Erythroblast (primary cell): ENCODE measurements around the gene CFAP99.
A peak's percentile ranks its signal among the peaks of the same experiment; 100 is the strongest.
"Not testable (repeated sequence)": the region's sequence is repeated elsewhere in the genome, so short reads cannot be mapped to it uniquely, and the experiment has no call there.

Source experiments
- DNase-seq, 2 experiments: peaks; one replicate each; lab custom pipeline; 2025; lab: John Stamatoyannopoulos, UW
- GATA1 ChIP-seq: IDR thresholded peaks from 2 replicates; pipeline ENCODE4 v1.6.1; 2011; ENCODE audit warnings: low read depth, mild to moderate bottlenecking, control low read depth, low read length, moderate library complexity
- POLR2A ChIP-seq: IDR thresholded peaks from 2 replicates; pipeline ENCODE4 v1.6.1; 2011; ENCODE audit warnings: mild to moderate bottlenecking, low read length

Gene CFAP99

DNA sequence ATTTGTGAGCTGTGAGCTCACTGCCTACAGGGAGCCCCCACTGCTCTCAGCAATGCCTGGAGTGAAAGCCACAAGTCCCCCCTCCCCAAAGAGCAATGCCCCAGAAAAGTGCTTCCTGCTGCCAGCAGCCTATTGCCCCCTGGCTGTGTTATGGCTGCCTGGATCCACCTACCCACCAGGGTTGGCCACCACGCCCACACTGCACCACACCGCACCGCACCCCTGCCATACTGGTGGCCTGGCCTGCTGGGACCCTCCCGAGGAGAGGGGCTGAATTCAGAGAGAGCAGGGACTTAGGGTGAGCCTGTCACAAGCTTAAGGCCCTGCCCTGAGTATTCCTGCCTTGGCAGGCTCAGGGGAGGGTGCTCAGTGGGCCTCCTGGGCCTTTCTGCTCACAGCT is 4.3 kb downstream of the CFAP99 start:
- TF ChIP-seq POLR2A: no peak
- DNase-seq: no peak

DNA sequence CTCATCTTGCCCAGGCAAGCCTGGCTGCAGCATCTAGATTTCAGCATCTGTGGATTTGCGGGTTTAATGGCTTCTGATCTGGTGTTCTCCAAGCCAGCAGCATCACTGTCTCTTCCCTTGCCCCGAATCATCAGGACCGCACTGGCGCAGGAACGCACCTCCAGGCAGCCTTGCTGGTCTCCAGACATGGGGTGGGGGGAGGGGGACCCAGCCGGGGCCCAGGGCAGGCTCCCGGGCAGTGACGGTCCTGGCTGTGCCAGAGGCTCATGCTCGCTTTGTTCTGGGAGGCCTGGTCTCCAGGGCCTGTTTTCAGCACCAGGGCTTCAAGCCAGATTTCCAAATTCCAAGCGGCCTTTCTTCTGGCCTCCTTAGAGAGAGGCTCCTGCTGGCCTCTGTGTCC is 4.9 kb downstream of the CFAP99 start:
- TF ChIP-seq GATA1: no peak
- TF ChIP-seq POLR2A: no peak

GRCh38 chr4:2424581-2424980 is 5.8 kb downstream of the CFAP99 start:
- TF ChIP-seq GATA1: no peak
- TF ChIP-seq POLR2A: no peak
- DNase-seq: no peak

More for the DNA sequence above, 4.9 kb downstream of the CFAP99 start:
- no peak for DNase-seq

GRCh38 chr4:2425386-2426068 is 6.8 kb downstream of the CFAP99 start:
- no peak for DNase-seq
- no peak for TF ChIP-seq POLR2A
- no peak for TF ChIP-seq GATA1

DNA sequence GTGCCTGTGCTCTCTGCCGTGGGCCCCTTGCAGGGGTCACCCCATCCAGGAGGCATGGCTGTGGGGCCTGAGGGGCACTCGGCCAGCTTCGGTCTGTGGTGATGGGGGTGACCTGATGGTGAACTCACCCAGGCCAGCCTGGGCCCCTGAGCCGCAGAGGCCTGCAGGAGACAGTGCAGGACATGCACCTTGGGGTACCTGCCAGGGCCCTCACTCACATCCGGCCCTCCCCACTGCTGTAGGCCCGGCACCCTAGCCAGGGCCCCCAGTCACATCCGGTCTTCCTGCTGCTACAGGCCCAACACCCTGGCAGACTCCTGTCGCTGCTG is 7.3 kb downstream of the CFAP99 start:
- TF ChIP-seq GATA1 (no peak), POLR2A (no peak)
- no peak for DNase-seq

GRCh38 chr4:2426711-2427275 is 8.0 kb downstream of the CFAP99 start:
- DNase-seq: no peak
- no peak for TF ChIP-seq GATA1
- TF ChIP-seq POLR2A: no peak

DNA sequence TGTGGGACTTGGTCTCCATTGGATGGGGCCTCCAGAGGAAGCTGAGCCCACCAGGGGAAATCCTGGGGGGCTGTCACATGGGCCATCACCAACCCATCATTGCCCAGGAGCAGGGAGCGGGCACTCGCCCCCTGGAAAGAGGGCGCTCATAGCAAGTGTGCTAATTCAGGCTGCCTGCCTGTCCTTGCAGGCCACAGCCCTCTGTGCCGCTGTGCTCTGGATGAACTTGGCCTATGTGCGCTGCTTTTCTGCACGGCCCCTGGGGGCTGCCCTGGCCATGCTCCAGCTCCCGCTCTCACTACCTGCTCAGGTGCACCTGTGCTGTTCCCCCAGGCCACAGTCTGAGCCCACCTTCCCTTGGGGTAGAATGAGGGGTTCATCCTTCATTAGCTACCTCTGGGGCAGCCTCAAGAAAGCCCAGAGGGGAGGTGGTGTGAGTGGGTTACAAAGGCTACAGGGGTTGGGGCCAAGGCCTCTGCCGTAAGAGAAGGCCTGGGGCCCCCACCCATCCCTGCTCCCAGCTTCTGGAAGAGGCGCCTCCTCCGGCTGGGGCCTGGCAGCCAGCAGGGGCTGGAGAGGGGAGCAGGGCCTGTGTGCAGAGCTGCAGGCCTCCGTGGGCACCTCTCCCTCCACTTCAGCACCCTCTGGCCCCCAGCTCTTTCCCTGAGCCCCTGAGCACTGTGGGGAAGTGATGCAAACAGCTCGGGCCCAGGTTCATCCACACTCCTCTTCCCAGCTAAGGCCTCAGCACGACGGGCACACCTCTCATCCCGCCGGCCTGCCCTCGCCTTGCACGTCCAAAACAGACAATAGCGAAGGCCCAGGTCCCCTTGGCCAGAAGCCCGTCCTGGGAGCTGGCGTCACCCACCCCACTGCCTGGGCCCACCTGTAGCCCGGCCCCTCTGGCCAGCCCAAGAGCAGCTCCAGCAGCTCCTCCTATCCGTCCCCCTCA is 8.9 kb downstream of the CFAP99 start:
- TF ChIP-seq GATA1: no peak
- no peak for TF ChIP-seq POLR2A
- DNase-seq: no peak

GRCh38 chr4:2428496-2429213 is 9.9 kb downstream of the CFAP99 start:
- DNase-seq: no peak
- TF ChIP-seq POLR2A: no peak
- no peak for TF ChIP-seq GATA1

- not testable (repeated sequence) for DNase-seq
Measured at GRCh38 chr4:2429945-2430757, 11.4 kb downstream of the CFAP99 start.

GRCh38 chr4:2432004-2432403 is 13.2 kb downstream of the CFAP99 start:
- TF ChIP-seq GATA1: no peak
- no peak for TF ChIP-seq POLR2A

DNA sequence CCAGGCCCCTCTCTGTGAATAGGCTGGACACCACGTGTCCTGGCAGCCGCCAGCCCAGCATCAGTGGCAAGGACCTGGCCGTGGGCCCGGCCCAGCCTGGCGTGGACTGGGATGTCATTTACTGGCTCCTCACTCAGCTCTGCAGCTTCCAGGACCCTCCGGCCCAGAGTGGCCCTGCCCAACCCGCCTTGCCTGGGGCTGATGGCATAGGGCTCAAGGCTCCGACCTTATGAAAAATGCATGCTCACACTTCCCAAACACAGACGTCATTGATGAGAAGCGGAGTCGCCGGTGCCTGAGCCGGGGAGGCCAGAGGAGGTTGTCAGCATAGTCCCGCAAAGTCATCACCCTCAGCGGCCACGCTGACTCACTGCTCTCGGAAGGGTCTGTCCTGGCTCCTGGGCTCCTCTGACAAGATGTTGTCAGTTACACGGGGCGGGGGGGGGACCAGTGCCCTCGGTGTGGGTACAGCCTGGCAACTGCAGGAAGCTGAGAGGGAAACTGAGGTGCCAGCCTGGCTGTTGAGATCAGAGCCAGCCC is 14.3 kb downstream of the CFAP99 start:
- peak in 1 of 2 experiments; percentile 33 for DNase-seq
- TF ChIP-seq GATA1 (no peak), POLR2A (no peak)

More at GRCh38 chr4:2432004-2432403, 13.2 kb downstream of the CFAP99 start:
- DNase-seq: no peak

DNA sequence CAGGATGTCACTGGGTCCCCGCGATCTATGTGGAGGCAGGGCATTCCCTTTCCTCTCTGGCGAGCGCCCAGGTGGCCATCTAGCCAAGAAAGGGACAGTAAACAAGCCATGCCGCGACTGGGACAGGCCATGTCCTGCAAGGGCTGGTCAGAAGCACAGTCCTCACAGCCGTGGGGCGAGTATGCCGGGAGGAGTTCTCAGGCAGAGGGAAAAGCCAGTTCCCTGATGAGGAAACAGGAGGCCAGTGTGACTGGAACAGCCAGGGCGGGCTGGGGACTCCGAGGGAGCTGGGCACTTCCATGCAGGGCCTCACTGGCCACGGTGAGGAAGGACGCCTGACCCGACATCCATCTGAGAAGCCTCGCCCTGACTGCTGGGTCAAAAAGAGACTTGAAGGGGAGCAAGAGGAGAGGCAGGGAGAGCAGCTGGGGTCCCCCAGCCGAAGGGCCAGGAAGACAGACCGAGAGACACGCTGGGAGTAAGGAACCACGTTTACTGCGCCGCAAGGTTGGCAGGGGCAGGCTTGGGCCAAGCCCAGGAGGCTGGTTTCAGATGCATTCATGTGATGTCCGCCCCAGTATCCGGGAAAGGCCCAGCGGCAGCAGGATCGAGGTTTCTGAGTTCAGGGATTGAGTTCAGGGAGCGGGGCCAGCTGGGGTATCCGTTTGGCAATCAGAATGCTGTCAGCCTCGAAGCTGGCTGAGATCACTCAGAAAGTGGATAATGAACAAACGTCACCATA is 15.0 kb downstream of the CFAP99 start:
- no peak for DNase-seq
- TF ChIP-seq GATA1 (no peak), POLR2A (no peak)
